ENCODE data around the gene NRL. TPM values are rescaled to one million over a fixed set of nuclear protein-coding genes. Genes with fewer than 3 reads are reported as not detected.

NRL gene
- total RNA-seq, 1 donor from 2014 or later = 0.48 TPM

DNA sequence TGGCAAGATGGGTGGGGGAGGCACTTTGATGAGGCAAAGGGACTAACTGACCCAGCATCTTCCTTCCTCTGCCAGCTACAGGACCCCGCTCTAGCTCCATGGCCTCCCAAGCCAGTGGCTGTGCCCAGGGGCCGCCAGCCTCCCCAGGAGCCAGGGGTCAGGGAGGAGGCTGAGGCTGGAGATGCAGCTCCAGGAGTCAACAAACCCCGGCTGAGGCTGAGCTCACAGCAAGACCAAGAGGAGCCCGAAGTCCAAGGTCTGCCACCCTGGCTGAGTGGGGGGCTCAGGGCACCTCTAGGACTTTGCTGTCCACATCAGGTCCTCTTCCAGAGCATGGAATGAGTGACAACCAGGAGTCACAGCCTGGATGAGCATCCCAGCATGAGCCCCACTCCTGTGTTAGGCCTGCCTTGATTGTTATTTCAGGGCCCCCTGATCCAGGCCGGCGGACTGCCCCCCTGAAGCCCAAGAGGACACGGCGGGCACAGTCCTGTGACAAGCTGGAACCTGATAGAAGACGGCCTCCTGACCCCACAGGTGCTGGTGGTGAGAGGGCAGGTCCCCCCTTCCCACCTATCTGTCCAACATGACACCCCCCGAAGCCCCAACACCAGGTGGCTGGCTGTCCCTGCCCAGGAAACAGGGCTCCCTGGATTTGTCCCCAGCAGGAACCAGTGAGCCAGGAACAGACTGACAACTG lies 45.9 kb downstream of the NRL start:
- no peaks in the 10 kb centered on the region for H4K20me1 ChIP-seq (ENCODE audit: insufficient read depth, low read length)
- H3K9me3 ChIP-seq (ENCODE audit: insufficient read depth, low read depth, low read length) = no peaks in the 10 kb centered on the region
- H3K4me3 ChIP-seq (ENCODE audit: insufficient read depth, low read depth, low read length) = no peak overlapping the region
- peaks cover 3% of the 10 kb centered on the region for H3K27me3 ChIP-seq (ENCODE audit: insufficient read depth, low read length)
- DNase-seq (ENCODE audit: low read depth) (no peak), FAIRE-seq (no peak)
- H3K4me3 Mint-ChIP-seq (ENCODE audit: unreplicated experiment) = no peak overlapping the region
- no peaks in the 10 kb centered on the region for H3K4me1 Mint-ChIP-seq (ENCODE audit: low read depth, unreplicated experiment)
- no peak overlapping the region for H3K4me2 ChIP-seq (ENCODE audit: low read length)
- TF ChIP-seq CTCF (IDR thresholded peaks at IDR 0.05; ENCODE audit: insufficient read depth, low read depth, low read length) (no peak), EZH2 (IDR thresholded peaks at IDR 0.05; ENCODE audit: insufficient read depth, low read length) (no peak)
- no peak overlapping the region for H3K9ac ChIP-seq (ENCODE audit: low read length)
- H3K27ac ChIP-seq (ENCODE audit: low read depth, low read length) = no peak overlapping the region
- peaks cover 2% of the 10 kb centered on the region for H3K36me3 Mint-ChIP-seq (ENCODE audit: low read depth, unreplicated experiment)
- H3K79me2 ChIP-seq (ENCODE audit: insufficient read depth, low read length) = no peaks in the 10 kb centered on the region
- peaks cover 71% of the 10 kb centered on the region for H3K27me3 Mint-ChIP-seq (ENCODE audit: low read depth, unreplicated experiment)
- no peak overlapping the region for H3K27ac Mint-ChIP-seq (ENCODE audit: unreplicated experiment)
- no peaks in the 10 kb centered on the region for H3K36me3 ChIP-seq (ENCODE audit: insufficient read depth, low read length)
- no peaks in the 10 kb centered on the region for H3K9me3 Mint-ChIP-seq (ENCODE audit: unreplicated experiment)
- H3K4me1 ChIP-seq (ENCODE audit: insufficient read depth, low read length) = no peaks in the 10 kb centered on the region
- no peak overlapping the region for H2AFZ ChIP-seq (ENCODE audit: low read depth, low read length)

DNA sequence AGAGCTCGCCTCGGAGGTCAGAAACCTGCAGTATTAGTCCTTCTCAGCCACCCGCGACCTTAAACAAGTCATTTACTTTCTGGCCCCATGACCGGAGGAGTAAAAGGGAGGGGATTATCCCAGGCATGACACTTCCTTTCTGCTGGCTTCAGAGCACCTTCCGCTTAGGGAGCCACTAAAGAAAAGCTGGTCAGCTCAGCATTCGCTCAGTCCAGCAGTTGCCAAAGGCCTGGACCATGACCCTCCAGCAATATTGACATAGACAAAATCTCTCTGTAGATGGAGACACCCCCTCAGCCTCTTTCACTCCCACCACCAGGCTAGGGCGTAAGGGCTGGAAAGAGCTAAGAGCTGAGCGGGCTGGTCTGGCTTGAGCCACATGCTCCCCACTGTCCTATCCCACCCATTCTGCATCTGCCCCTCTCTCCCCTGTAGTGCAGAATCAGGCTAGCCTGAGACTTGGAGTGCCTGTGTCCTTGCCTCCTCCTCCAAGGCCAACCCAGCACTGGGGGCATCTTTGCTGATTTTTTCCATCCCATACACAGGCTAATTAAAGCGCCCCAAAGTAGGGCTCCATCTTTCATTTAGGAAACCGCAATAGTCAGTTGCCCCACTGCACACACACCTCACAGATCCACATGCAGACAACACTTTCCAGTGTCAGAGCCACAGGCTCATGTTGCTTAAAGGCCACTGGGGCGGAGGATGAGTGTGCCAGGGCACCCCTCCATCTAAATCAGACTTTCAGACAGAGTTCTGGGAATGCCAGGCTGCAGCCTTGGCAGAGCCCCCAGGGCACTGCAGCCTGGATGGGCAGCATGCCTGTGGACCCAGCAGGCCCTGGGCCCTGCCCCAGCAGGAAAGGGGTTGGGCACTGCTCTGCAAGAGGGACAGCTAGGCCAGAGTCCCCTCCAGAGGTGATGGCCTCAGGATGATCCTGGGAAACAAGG lies 47.3 kb downstream of the NRL start:
- DNase-seq (ENCODE audit: low read depth) (no peak), FAIRE-seq (no peak)
- H3K36me3 Mint-ChIP-seq (ENCODE audit: low read depth, unreplicated experiment) = peaks cover 2% of the 10 kb centered on the region
- H3K4me3 ChIP-seq (ENCODE audit: insufficient read depth, low read depth, low read length) = no peak overlapping the region
- H3K9me3 ChIP-seq (ENCODE audit: insufficient read depth, low read depth, low read length) = no peaks in the 10 kb centered on the region
- no peaks in the 10 kb centered on the region for H3K4me1 ChIP-seq (ENCODE audit: insufficient read depth, low read length)
- H3K36me3 ChIP-seq (ENCODE audit: insufficient read depth, low read length) = no peaks in the 10 kb centered on the region
- no peak for TF ChIP-seq EZH2 (IDR thresholded peaks at IDR 0.05; ENCODE audit: insufficient read depth, low read length)
- TF ChIP-seq CTCF (IDR thresholded peaks at IDR 0.05; ENCODE audit: insufficient read depth, low read depth, low read length) = no peak
- H3K27ac Mint-ChIP-seq (ENCODE audit: unreplicated experiment) = no peak overlapping the region
- no peaks in the 10 kb centered on the region for H4K20me1 ChIP-seq (ENCODE audit: insufficient read depth, low read length)
- H3K27me3 Mint-ChIP-seq (ENCODE audit: low read depth, unreplicated experiment) = peaks cover 73% of the 10 kb centered on the region
- H2AFZ ChIP-seq (ENCODE audit: low read depth, low read length) = no peak overlapping the region
- H3K4me2 ChIP-seq (ENCODE audit: low read length) = no peak overlapping the region
- no peak overlapping the region for H3K27ac ChIP-seq (ENCODE audit: low read depth, low read length)
- H3K27me3 ChIP-seq (ENCODE audit: insufficient read depth, low read length) = no peaks in the 10 kb centered on the region
- no peak overlapping the region for H3K9ac ChIP-seq (ENCODE audit: low read length)
- no peaks in the 10 kb centered on the region for H3K79me2 ChIP-seq (ENCODE audit: insufficient read depth, low read length)
- no peaks in the 10 kb centered on the region for H3K4me1 Mint-ChIP-seq (ENCODE audit: low read depth, unreplicated experiment)
- H3K9me3 Mint-ChIP-seq (ENCODE audit: unreplicated experiment) = no peaks in the 10 kb centered on the region
- no peak overlapping the region for H3K4me3 Mint-ChIP-seq (ENCODE audit: unreplicated experiment)
